Activated B cell treated with CpG ODN at 0.5 μM for 24 hours (primary cell): ENCODE results near the gene PTEN. TPM values are rescaled to one million over a fixed set of nuclear protein-coding genes. Genes with fewer than 3 reads are reported as not detected.

Experiments
- ATAC-seq: fragments of 200-7000 bp; cut with Tn5 transposase; one replicate; pipeline ENCODE4 v1.10.0; 2021; ENCODE audit warnings: low read depth, mild to moderate bottlenecking, moderate library complexity
- CTCF ChIA-PET: fragments of 350-600 bp; sonication (Branson Sonifier 250); formaldehyde crosslinking; loops from one replicate; lab custom pipeline; 2021; ENCODE audit warnings: antibody characterized with exemption; lab: Charles Lee
- POLR2A ChIA-PET: fragments of 350-600 bp; sonication (Branson Sonifier 250); formaldehyde crosslinking; loops from one replicate; lab custom pipeline; 2021; ENCODE audit warnings: antibody characterized with exemption; lab: Charles Lee
- DNase-seq: peaks from one replicate; pipeline ENCODE4 v3.0.0; 2022
- H3K27ac Mint-ChIP-seq: one replicate; pipeline ENCODE4 v1.8.0; 2020; ENCODE audit warnings: mixed read lengths
- H3K27me3 Mint-ChIP-seq: one replicate; pipeline ENCODE4 v1.8.0; 2021; ENCODE audit warnings: mixed read lengths
- H3K36me3 Mint-ChIP-seq: one replicate; pipeline ENCODE4 v1.8.0; 2021; ENCODE audit warnings: low read depth, mixed read lengths
- H3K4me1 Mint-ChIP-seq: one replicate; pipeline ENCODE4 v1.8.0; 2021; ENCODE audit warnings: mixed read lengths
- H3K4me3 Mint-ChIP-seq: one replicate; pipeline ENCODE4 v1.8.0; 2020; ENCODE audit warnings: mild to moderate bottlenecking, mixed read lengths
- H3K9me3 Mint-ChIP-seq: one replicate; pipeline ENCODE4 v1.8.0; 2020; ENCODE audit warnings: mixed read lengths
- intact Hi-C: fragments of 100-400 bp; cut with micrococcal nuclease; formaldehyde crosslinking; loops from one replicate; pipeline ENCODE4 v1.15.1; 2024
- total RNA-seq: library from RNA; stranded (reverse); gene quantifications from 2 replicates; pipeline ENCODE4 v1.2.3, GENCODE V29; 2022
- TF ChIP-seq, protein P1 (sequence below): fragments of 200-600 bp; IDR thresholded peaks from one replicate; pipeline ENCODE4 v1.8.0; 2022; ENCODE audit warnings: antibody characterized with exemption, mild to moderate bottlenecking

Gene PTEN
- total RNA-seq, 1 donor from 2014 or later, result 227 TPM

DNA sequence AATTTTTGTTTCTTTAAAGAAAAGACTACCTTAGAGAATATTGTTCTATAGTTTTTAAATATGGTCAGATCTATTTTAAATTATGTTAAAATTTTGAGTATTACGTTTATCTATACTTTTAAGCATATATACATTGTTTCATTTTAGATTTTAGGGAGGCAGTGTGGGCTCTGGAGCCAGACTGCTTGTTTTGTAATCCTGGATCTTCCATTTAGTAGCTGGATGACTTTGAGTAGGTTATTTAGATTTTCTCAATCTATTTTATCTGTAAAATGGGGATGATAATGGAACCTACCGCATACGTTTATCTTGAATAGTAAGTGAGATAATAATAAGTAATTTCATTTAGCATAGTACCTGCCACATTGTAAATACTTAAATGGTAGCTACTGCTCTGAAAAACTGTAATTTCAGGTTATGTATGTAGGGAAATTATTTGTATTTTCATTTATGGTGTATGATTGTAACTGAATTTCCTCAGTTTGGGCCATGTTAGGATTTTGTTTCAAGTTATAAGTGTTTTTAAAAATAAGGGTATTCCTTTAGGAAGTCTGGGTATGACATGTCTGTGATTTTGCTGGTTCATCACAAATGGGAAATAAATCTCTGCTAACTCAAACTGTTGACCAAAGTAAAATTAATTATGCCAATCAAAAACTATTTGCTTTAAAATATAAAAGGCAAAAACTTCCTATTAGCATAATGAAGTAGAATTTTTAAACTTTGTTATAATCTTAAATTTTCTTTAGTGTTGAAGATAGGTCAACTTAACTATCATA lies 6.5 kb downstream of the PTEN start:
- Mint-ChIP-seq H3K4me3 (no peak overlapping the region), H3K4me1 (peaks cover 78% of the 10 kb centered on the region), H3K9me3 (no peaks in the 10 kb centered on the region), H3K27ac (no peak overlapping the region), H3K27me3 (no peaks in the 10 kb centered on the region), H3K36me3 (peaks cover 55% of the 10 kb centered on the region)
- CTCF ChIA-PET, result interaction anchor here (1.8 kb wide), 1 partner anchor 238 kb away, joined by 4 read pairs; no protein-coding TSS in a partner anchor
- no peak for ATAC-seq
- intact Hi-C loops, result loop anchor here (5.0 kb wide), 1 partner anchor 37 kb away; no protein-coding TSS in a partner anchor
- no peak for DNase-seq
- TF ChIP-seq, protein P1, sequence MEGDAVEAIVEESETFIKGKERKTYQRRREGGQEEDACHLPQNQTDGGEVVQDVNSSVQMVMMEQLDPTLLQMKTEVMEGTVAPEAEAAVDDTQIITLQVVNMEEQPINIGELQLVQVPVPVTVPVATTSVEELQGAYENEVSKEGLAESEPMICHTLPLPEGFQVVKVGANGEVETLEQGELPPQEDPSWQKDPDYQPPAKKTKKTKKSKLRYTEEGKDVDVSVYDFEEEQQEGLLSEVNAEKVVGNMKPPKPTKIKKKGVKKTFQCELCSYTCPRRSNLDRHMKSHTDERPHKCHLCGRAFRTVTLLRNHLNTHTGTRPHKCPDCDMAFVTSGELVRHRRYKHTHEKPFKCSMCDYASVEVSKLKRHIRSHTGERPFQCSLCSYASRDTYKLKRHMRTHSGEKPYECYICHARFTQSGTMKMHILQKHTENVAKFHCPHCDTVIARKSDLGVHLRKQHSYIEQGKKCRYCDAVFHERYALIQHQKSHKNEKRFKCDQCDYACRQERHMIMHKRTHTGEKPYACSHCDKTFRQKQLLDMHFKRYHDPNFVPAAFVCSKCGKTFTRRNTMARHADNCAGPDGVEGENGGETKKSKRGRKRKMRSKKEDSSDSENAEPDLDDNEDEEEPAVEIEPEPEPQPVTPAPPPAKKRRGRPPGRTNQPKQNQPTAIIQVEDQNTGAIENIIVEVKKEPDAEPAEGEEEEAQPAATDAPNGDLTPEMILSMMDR, result no peak
- POLR2A ChIA-PET, result interaction anchor here (3.5 kb wide), 1 partner anchor 8 kb away, joined by 27 read pairs; the partner anchor contains the start of genes KLLN and PTEN

DNA sequence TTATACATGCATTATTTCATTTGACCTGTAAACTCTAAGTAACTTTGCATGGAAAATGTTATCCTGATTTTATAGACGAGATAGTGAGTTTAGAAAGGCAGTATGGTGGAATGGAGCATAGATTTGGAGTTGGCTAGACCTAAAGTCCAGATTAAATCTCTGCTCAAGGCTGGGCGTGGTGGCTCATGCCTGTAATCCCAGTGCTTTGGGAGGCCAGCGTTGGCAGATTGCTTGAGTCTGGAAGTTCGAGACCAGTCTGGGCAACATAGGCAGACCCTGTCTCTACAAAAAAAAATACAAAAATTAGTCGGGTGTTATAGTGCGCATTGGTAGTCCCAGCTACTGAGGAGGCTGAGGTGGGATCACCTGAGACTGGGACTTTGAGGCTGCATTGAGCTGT lies 9.4 kb downstream of the PTEN start:
- TF ChIP-seq, protein P1, result no peak
- DNase-seq, result no peak
- Mint-ChIP-seq H3K4me3 (no peak overlapping the region), H3K36me3 (peaks cover 43% of the 10 kb centered on the region), H3K4me1 (peaks cover 77% of the 10 kb centered on the region), H3K27me3 (no peaks in the 10 kb centered on the region), H3K9me3 (no peaks in the 10 kb centered on the region), H3K27ac (no peak overlapping the region)
- intact Hi-C loops, result loop anchor here (5.0 kb wide), 1 partner anchor 34 kb away; no protein-coding TSS in a partner anchor
- ChIA-PET POLR2A (interaction anchor here (0.6 to 3.5 kb wide), 3 partner anchors 11 to 228 kb away, joined by 4 to 27 read pairs (median 5); partner anchors contain the start of genes KLLN and PTEN), CTCF (no interaction called here)
- ATAC-seq, result no peak

DNA sequence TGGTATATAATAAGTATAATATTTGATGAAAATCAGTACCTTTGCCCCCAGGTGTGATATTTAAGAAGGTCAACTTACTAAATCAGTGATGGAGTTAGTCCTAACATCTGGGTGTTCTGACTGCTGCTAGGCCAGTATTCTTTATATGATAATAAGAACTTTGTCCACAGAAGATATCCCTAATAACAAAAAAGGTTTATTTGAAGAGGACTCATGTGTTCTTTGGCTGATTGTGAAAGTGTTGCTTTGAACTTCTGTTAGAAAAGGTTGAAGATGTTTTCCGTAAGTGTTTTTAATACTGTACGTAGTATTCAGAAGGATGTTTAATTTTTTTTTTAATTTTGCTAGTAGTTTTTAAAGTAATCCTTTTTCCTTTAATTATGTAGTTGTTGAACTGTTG lies 10.2 kb downstream of the PTEN start:
- ChIA-PET CTCF (no interaction called here), POLR2A (interaction anchor here (3.5 kb wide), 1 partner anchor 11 kb away, joined by 27 read pairs; the partner anchor contains the start of genes KLLN and PTEN)
- TF ChIP-seq, protein P1, result no peak
- Mint-ChIP-seq H3K36me3 (peaks cover 42% of the 10 kb centered on the region), H3K4me1 (peaks cover 71% of the 10 kb centered on the region), H3K9me3 (no peaks in the 10 kb centered on the region), H3K27ac (no peak overlapping the region), H3K27me3 (no peaks in the 10 kb centered on the region), H3K4me3 (no peak overlapping the region)
- intact Hi-C loops, result loop anchor here (2.0 to 5.0 kb wide), 2 partner anchors 17 to 34 kb away; no protein-coding TSS in a partner anchor
- ATAC-seq (no peak), DNase-seq (no peak)

DNA sequence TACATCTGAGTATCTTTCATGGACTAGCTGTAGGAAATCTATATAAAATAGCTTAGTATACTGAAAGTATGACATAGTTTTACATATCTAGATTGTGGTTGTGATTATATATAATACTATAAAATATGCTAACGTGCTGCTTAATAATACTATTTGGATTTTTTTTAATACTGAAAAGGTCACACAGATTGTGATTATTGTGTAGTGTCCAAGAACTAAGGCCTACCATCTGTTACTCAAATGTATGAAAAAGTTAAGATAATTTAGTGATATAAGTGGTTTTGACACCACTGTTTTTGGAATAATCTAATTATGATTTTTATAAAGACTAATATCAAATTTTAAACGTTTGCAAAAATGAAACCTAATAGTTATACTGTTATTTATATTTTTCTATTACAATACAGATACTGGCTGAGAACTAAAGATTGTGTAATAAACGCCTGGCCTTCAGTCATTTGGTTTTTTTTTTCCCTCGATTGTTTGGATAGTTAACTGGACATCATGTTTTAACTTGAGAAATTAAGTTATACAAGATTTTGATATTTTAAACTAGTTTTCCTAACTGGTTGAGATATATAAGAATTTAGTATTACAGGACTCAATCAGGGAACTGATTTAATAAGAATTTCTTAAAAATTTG lies 12.6 kb downstream of the PTEN start:
- Mint-ChIP-seq H3K9me3 (no peaks in the 10 kb centered on the region), H3K27me3 (no peaks in the 10 kb centered on the region), H3K4me1 (peaks cover 63% of the 10 kb centered on the region), H3K4me3 (no peak overlapping the region), H3K27ac (no peak overlapping the region), H3K36me3 (peaks cover 52% of the 10 kb centered on the region)
- DNase-seq, result no peak
- ATAC-seq, result no peak
- POLR2A ChIA-PET, result interaction anchor here (1.1 kb wide), 1 partner anchor 13 kb away, joined by 4 read pairs; the partner anchor contains the start of genes KLLN and PTEN
- TF ChIP-seq, protein P1, result no peak
- CTCF ChIA-PET, result no interaction called here
- intact Hi-C loops, result loop anchor here (1.0 to 2.0 kb wide), 3 partner anchors 8 to 15 kb away; no protein-coding TSS in a partner anchor
